Activated gamma-delta T cell (primary cell): ENCODE measurements around the gene CCNY.

Experiments used
- DNase-seq: peaks from one replicate; lab custom pipeline; 2025; lab: John Stamatoyannopoulos, UW

Gene CCNY

GRCh38 chr10:35452171-35452570 is 115.9 kb downstream of the CCNY start:
- no peak for DNase-seq

DNA sequence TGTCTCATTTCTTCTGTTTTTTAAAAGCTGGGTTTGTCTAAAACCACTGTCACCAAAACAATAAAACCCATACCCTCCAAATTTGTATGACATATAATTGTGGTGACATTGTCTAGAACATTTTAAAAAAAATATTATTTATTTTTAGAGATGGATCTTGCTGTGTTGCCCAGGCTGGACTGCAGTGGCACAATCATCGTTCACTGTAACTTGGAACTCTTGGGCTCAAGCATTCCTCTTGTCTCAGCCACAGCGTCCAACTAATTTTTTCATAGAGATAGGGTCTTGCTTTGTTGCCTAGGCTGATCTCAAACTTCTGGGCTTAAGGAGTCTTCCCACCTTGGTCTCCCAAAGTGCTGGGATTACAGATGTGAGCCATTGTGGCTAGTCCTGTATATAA is 116.5 kb downstream of the CCNY start:
- DNase-seq, result no peak

GRCh38 chr10:35453855-35454532 is 117.7 kb downstream of the CCNY start:
- DNase-seq, result no peak

- DNase-seq, result no peak
Measured at GRCh38 chr10:35456153-35456720, 119.9 kb downstream of the CCNY start.

GRCh38 chr10:35456784-35457183 is 120.5 kb downstream of the CCNY start:
- no peak for DNase-seq

- no peak for DNase-seq
Measured at GRCh38 chr10:35458500-35459448, 122.5 kb downstream of the CCNY start.

GRCh38 chr10:35459449-35459847 is 123.1 kb downstream of the CCNY start:
- DNase-seq, result no peak

GRCh38 chr10:35460852-35461460 is 124.6 kb downstream of the CCNY start:
- no peak for DNase-seq

DNA sequence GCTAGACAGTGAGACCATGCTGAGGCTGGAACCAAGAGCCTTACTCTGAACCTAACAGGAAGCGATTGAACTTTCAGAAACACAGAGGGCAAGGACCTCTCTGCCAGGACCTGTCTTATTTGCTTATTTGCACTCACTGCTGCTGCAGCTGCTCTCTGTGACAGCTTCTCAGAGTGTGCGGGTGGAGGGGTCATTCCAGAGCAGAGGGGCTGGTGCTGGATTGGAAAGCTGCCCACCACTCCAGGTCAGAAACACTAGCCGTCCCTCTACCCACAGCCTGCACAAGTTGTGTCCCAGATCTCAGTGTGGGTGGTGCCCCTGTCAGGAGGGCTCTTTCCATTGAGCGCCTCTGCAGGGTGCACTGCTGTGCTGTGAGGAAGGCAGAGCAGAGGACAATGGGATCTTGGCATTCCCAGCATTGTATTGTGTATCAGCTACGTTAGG is 126.2 kb downstream of the CCNY start:
- DNase-seq, result no peak

- DNase-seq, result no peak
Measured at GRCh38 chr10:35463105-35463867, 127.0 kb downstream of the CCNY start.

DNA sequence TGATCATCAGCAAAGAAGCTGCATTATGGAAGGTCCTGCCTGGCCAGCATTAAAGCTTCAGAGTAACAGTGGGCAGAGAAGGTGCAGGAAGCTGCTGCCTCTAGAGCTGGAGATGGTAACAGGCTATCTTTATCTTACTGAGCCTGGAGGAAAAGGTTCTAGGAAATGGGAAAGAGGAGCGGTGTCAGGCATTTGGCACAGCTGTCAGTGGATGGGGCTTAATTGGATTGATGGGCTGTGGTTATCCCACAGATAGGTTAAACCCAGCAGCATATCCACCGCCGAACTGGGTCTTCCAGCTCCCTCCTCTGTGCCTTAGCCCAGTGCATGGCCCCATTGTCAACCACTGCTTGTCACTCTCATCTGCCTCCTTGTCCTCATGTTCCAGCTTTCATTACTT is 127.6 kb downstream of the CCNY start:
- DNase-seq, result no peak

DNA sequence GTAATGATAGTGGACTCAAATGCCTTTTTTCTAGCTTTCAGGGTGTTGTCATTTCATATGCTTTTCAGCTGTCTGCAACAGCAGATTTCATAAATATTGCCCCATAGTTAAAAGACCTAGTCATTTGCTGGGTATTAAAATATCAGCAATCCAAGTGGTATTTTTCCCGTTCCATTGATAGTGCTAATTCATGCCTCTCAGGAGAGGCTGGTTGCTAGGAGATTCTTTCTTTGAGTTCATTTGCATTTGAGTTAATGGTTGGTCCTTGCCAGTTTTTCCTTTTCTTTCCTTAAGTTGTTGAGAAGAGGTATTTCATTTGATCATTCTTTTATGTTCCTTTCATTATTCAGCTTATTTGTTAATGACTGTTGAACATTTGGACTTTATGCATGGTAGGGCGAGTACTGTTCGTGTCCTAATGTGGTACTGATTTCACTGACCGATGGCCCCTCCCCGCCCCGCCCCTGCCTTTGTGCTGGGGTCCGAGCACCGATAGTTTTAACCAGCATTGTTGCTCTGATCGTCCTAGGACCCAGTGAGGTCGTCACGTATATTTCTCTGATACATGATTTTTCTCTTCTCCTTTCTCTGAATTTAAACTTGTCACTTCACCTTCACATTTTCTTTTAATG is 128.6 kb downstream of the CCNY start:
- no peak for DNase-seq

DNA sequence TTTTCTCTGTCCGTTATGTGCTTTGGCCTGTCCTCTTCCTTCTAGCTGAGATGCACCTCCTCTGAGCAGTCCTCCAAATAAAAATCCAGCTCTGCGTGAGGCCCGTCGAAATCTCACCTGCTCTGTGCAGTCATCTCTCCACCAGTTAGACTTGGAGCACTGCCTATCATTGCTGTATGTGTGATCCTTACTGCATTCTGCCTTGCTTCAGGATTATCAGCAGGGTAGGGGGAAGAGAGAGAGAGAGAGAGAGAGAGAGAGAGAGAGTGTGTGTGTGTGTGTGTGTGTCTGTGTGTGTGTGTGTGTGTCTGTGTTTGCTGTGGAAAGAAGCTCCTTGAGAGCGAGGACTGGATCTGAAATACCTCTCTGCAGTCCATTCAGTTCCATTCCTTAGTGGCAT is 129.4 kb downstream of the CCNY start:
- no peak for DNase-seq

GRCh38 chr10:35466170-35466569 is 129.9 kb downstream of the CCNY start:
- no peak for DNase-seq

DNA sequence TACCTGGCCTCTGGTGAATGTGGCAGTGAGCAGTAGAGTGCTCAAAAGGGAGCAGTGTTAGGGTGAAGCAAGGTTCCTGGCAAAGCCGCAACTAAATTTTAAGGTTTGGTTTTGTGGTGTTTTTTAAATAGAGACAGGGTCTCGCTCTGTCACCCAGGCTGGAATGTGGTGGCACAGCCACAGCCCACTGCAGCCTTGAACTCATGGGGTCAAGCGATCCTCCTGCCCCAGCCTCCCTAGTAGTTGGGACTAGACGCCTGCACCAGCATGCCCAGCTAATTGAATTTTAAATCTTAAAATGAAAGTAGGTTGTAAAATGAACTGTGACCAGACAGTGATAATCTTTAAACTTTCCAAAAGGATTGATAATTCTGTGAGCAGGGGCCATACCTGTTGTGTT is 130.4 kb downstream of the CCNY start:
- DNase-seq, result no peak

- DNase-seq, result no peak
Measured at GRCh38 chr10:35467186-35467585, 130.9 kb downstream of the CCNY start.

DNA sequence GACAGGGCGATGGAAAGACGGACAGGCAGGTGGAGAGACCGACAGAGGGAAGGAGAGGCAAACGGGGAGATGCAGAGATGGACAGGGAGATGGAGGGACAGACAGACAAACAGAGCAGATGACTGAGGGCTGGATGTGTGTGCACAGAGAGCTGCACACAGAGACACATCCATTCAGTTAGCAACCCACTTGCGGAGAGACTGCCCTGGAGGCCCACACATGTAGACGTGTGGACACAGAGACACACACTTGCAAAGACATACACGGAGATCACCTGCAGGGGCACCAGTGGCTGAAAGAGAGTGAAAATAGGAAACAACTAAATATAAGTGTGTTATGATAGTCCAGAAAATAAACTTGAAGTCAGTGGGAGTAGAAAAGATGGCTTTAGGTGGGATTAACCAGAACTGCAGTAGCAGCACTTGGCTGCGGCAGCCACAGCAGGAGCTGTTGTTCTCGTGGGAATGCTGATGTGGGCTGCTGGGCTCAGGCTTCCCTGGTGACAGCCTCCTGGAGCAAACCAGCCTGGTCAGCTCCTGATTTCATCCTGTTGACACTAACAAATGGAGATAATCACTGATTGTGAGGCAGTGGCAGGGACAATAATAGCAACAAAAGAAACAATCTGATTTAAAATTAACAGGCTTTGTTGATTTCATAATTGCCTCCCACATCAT is 134.1 kb downstream of the CCNY start:
- no peak for DNase-seq

GRCh38 chr10:35470925-35471315 is 134.6 kb downstream of the CCNY start:
- no peak for DNase-seq

GRCh38 chr10:35471435-35471834 is 135.1 kb downstream of the CCNY start:
- DNase-seq, result no peak

GRCh38 chr10:35480142-35480541 is 143.8 kb downstream of the CCNY start:
- no peak for DNase-seq

GRCh38 chr10:35481413-35481812 is 145.1 kb downstream of the CCNY start:
- no peak for DNase-seq
